HG03575 (cell line): ENCODE measurements around the gene LRRC3.
"Not testable (repeated sequence)": the region's sequence is repeated elsewhere in the genome, so short reads cannot be mapped to it uniquely, and the experiment has no call there.

Source experiments
- ATAC-seq: cut with Tn5 transposase; IDR thresholded peaks from one replicate; pipeline ENCODE4 v1.9.1; 2021; ENCODE audit not compliant: unreplicated experiment, insufficient number of reproducible peaks, low FRiP score; ENCODE audit errors: extremely low read depth

The LRRC3 gene

DNA sequence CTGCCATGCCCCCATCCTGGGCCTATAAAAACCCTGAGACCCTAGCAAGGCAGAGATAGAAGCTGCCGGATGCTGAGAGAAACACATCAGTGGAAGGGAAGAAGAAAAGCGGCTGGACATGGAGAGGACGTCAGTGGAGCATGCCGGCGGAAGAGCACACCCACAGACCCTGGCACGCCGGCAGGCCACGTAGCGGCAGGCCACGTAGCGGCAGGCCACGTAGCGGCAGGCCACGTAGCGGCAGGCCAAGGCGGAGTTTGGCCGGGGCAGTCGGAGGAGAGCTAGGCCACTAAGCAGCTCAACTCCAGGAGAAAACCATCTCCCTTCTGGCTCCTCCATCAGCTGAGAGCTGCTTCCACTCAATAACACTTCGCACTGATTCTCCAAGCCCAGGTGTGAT is 35.1 kb downstream of the LRRC3 start:
- ATAC-seq, result no peak

DNA sequence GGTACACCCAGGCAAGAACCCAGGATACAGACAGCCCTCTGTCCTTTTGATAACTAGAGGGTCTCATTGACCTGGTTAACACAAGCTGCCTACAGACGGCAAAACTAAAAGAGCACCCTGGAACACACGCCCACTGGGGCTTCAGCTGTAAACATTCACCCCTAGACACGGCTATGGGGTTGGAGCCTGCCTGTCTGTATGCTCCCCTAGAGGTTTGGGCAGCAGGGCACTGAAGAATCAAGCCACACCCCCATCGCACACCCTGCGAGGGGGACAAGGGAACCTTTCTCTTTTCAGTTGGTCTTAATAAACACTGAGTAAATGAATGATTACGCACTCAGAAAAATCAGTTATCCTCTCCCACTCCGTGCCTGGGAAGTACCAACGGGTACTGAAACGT is 35.5 kb downstream of the LRRC3 start:
- ATAC-seq, result no peak

DNA sequence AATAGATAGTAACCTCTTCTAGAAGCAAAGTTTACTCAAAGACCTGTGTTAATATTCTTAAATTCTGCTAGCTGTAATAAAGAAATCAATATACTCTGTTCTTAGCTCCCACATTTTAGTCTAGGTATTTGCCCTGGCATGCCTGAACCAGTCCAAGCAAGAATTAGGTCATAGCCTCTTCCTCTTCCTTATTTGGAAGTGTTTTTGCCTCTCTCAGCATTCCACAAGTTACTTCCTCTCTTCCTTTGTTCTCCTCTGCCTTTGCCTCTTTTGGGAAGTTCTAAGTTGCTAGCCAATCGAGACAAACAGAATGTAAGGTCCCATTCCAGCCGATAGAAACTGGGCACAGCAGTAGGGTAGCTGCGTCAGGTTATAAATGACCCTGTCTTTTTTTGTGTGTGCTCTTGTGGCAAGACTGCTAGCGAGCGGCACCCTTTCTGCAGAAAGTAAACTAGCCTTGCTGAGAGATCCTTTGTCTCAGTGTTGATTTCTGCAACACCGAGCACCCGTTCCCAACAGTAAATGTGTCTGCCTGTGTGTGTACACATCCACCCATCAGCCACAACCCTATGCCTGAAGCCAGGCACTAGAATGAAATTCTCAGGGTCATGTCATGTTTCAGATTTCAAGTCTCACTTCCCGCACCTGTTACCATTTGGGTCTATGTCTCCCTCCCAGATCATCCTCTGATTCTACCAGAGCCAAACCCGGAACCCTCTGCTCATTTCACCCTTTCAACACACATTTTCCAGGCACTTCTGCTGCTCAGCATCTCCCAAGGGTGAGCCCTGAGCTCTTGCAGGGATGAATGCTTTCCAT is 37.5 kb downstream of the LRRC3 start:
- no peak for ATAC-seq

DNA sequence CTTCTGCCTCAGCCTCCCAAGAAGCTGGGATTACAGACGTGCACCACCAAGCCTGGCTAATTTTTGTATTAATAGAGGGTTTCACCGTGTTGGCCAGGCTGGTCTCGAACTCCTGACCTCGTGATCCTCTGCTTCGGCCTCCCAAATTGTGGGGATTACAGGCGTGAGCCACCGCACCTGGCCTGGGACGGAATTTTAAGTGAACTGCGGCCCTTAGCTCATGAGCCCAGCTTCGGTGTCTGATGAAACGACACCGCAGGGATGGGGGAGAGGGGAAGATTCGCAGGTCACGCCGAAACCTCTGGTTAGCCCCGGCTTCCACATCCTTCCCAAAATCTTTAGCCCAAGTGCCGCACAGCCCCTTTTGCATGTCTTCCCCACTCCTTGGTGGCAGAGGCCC is 39.1 kb downstream of the LRRC3 start:
- ATAC-seq, result no peak

DNA sequence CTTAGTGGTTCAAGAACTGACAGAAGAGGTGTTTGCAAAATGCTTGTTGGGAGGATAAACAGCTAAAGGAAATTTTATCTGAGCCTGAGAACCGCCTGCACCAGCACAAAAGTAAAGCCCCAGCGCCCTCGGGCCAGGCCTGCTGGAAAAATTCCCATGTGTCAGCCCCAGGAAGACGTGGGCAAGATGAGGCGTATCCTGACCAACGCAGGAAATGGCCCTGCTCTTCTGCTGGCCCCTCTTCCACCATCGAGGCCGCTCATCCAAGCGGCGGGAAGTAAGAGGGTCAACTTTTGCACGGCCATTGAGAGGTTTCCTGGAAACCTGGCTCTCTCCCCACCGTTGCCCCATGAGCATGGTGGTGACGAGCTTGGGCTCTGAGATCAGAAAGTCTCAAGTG is 39.6 kb downstream of the LRRC3 start:
- no peak for ATAC-seq

DNA sequence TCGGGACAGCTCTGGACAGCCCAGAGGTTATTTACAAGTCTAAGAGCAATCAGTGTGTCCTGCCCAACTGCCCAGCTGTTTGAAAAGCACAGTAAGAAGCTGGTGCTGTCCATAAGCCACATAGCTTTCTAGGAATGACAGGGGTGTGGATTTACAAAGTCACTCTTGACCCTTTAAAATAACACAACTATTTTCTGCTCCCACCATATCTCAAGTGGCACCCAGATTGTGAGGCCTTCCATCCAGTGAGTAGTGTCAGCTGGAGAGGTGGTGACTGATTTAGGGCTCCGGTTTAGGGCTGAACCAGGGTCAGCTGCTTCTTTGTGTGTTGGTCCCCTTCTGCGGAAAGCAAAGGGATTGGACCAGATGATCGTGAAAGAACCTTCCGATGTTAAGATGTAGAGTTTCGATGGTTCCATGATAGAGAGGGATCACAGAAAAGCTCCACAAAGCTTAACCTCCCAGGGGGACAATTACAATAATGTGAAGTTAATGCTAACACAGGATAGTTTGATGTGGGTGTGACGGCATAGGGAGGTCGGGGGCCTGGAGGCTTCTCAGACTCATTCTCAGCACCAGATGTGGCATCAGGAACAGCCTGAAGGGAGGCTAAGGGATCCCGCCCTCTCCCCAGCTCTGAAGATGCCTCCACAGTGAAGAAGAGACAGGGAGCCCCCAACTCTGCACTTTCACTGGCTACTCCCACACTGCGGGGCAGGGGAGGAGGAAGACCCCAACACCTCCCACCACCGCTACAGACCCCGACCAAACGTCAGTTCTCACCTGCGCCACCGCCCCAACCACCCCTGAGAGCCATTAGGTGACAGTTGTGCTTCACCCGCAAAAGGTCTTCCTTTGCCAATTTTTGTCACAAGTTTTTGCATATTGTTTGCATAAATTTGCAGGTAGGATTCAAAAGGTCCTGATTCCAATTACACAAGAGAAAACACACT is 40.6 kb downstream of the LRRC3 start:
- no peak for ATAC-seq

DNA sequence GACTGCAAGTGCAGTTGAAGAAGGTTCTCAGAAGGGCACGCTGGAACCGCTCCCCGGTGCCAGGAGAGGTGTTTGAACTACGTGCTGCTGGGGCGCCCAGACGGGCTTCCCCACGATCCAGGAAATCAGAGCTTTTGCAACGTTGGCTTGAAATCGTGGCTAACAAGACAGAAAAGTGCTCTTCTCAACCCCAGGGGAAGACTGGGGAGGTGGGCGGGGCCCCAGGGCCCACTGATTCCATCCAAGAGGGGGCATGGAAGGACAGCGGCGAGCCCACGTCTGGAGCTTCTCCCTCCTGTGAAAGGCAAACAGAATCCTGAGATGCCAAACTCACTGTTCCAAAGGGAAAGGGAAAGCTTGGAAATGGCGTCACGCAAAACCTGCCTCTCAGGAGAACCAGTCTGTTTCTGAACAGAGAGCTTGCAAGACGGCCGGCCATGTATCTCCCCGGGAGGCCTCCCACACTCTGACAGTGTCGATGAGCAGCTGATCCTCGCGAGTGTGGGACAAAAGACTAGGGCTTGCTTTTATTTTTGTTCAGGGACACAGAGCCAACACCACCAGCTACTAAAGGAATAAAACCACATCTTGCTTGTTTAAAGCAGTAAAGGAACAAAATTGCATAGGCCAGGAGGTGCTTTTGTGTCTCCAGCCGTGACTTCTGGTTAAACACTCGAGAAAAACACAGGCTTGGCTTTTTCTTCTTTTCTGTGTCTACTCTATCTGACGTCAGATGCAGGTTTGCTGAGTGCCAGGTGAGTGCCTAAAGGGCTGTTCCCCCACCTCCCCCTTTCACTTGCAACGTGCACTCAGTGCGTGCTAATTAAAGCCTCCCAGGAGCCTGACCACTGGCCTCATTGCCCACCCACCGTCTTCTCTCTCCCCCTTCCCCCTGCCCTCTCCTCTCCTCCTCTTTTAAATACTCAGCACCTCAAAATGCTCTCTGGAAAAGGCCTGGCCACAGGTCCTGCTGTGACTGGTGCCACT is 41.5 kb downstream of the LRRC3 start:
- no peak for ATAC-seq

DNA sequence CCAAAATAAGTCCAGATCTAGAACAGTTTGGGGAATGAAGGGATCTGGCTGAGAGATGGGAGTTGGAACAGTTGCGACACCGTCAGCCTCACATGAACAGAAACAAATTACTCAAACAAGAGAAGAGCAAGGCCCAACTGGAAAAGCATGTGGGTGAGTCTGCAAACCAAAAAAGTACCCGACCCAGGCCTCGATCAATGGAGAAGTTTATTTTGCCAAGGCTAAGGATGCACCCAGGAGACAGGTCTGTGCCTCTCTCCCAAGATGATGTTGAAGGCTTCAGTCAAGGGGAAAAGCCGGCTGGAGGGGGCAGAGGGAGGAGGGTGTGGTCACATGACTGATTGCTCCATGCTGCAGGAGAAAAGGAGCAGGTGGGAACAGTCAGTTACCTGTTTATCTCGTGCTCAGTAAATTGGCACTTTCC is 42.4 kb downstream of the LRRC3 start:
- ATAC-seq, result no peak

DNA sequence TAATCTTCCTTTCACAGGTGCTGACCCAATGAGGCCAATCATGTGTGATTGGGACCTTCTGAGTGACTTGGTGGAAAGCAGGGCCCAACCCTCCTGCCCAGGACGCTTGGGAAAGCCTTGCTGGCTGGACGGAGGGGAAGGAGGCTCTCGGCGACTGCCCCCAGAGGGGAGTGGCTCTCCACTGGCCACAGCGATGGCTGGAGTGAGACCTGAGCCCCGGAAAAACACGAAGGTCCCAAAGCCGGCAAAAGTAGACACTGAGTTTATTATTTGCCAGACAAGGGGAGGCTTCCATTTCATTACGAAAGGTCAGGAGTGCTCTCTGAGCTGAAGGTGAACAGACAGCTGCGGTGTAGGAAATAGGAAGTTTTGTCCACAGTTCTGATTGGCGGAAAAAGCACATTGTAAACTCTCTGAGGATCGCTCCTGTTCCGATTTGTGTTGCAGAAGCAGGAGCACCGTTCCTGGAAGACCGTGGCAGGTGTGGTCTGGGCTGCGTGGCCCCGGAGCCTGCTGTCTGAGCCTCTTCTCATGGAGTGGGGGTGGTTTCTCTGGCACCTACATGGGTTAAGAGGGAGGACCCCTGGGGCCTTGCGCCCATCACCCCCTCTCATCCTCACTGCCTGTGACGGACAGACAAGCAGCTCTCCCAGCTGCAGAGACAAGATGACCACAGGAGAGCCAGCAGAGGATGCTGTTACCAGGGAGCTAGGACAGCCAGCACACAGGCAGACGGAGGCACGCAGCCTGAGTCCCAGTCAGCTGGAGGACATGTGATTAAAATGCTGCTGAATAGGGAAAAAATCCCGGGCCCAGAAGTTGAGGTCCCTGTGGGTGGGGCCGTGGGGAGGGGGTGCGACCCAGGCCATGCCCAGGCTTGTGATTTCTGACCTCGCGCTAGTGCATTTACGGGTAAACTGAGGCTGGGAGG is 43.2 kb downstream of the LRRC3 start:
- no peak for ATAC-seq

DNA sequence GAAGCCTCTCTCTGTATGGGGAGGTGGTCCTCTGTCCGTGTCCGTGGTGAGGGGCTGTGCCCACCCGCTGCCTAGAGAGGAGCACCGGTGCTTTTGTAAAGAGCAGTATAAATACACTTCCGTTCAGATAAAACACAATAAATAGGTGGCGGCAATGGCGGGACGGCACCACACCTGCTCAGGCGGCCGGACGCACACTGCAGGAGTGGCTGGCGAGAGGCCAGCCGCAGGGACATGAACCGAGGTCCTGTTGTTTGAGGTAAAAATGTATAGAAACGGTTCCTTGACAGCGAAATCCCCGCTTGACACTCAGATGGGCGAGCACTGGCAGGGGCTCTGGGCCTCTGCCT is 43.9 kb downstream of the LRRC3 start:
- ATAC-seq, result no peak

DNA sequence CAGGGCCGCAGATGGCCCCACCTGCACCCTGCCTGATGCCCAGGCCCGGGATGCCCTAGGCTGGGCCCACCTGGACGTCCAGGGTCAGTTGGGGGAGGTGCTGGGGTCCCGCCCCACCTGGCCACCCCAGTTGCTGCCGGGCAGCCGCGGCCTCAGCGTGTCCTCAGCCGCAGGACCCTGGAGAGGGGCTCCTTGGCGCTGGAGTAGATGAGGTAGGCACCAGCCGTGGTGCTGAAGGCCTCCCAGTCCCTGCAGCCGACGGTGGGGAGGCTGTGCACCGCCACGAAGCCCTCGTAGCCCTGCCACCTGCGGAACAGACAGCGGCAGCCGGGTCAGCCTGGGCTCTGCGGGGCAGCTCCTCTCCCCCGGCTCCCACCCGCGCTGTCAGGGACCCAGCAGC is 44.3 kb downstream of the LRRC3 start:
- no peak for ATAC-seq

DNA sequence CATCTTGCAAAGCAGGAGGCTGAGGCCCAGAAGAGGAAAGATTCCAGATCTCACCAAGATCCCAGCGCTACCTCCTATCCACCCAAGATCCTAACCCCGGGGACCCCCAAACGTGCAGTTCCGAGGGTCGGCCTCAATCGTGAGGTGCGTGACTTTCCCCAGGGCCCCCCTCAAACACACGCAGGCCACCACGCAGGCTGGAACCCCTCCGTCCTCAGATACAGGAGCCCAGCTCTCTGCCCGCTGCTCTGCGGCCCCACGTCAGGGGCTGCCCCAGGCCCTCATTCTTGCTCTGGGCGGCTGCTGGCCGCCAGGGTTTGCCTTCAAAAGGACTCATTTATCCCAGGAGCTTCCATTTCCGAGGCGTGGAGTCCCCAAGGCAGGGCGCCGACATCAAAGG is 44.8 kb downstream of the LRRC3 start:
- ATAC-seq, result no peak

DNA sequence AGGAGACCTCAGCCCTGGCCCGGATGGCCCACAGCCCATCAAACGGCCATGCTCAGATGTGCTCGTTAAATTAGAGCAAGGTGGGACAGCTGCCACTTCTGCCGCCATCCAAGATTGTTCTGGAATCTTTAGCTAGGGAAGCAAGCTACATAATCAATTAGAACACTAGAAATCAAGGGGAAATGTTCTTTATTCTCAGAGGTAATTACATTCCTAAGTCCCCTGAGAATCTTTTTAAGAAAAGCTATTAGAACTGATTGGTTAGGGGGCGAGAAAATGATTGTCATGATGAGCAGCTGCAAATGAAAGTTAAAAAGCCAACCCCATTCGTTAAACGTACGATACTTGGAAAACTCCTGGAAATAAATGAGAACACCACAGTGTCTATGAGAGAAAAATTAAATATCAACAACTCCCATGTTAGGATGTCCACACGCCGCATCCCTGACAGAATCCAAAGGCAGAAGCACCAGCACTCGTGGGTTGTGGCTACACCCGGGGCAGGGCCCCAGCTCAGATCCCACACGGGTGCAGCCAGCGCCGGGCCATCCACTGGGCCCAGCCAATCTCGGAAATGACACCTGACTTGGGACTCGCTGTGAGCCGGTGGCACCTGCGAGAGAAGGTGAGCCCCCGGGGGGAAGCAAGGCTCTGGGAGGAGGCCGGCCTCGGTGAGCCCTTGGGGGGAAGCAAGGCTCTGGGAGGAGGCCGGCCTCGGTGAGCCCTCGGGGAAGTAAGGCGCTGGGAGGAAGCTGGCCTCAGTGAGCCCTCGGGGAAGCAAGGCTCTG is 47.1 kb downstream of the LRRC3 start:
- ATAC-seq, result no peak

DNA sequence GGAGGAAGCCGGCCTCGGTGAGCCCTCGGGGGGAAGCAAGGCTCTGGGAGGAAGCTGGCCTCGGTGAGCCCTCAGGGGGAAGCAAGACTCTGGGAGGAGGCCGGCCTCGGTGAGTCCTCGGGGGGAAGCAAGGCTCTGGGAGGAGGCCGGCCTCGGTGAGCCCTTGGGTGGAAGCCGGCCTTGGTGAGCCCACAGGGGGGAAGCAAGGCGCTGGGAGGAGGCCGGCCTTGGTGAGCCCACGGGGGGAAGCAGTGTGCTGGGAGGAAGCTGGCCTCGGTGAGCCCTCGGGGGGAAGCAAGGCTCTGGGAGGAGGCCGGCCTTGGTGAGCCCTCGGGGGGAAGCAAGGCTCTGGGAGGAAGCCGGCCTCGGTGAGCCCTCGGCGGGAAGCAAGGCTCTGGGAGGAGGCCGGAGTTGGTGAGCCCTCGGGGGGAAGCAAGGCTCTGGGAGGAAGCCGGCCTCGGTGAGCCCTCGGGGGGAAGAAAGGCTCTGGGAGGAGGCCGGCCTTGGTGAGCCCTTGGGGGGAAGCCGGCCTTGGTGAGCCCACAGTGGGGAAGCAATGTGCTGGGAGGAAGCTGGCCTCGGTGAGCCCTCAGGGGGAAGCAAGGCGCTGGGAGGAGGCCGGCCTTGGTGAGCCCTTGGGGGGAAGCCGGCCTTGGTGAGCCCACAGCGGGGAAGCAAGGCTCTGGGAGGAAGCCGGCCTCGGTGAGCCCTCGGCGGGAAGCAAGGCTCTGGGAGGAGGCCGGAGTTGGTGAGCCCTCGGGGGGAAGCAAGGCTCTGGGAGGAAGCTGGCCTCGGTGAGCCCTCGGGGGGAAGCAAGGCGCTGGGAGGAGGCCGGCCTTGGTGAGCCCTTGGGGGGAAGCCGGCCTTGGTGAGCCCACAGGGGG is 47.9 kb downstream of the LRRC3 start:
- not testable (repeated sequence) for ATAC-seq

DNA sequence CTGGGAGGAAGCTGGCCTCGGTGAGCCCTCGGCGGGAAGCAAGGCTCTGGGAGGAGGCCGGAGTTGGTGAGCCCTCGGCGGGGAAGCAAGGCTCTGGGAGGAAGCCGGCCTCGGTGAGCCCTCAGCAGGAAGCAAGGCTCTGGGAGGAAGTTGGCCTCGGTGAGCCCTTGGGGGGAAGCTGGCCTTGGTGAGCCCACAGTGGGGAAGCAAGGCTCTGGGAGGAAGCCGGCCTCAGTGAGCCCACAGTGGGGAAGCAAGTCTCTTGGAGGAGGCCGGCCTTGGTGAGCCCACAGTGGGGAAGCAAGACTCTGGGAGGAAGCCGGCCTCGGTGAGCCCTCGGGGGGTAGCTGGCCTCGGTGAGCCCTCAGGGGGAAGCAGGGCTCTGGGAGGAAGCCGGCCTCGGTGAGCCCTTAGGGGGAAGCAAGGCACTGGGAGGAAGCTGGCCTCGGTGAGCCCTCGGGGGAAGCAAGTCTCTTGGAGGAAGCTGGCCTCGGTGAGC is 48.6 kb downstream of the LRRC3 start:
- ATAC-seq, result no peak

DNA sequence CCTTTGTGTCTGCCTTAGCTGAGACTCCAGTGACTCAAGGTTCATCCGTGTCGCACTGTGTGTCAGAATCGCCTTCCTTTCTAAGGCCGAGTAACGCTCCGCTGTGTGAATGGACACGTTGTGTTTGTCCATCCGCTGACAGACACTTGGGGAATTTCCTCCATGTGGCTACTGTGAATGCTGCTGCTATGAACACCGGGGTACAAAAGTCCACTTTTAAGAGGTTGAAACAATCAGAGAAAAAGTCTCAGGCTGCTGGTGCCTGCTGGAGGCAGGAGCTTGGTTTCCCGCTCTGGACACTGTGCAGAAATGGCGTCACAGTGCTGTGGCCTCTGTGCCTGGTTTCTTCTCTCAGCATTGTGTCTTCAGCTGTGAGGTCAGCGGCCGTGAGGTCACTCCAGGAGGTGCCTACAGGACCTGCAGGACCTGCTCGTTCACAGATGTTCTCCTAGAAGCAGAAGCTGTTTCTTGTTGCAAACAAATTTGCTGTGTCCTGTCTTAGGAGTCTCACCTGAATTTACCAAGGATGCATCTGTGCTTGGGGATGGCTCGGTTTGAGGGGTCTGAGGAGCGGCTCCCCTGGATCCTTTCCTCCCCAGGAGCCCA is 50.5 kb downstream of the LRRC3 start:
- no peak for ATAC-seq
